Upper lobe of right lung (tissue), 1 donor: ENCODE data around the gene UBR1. TPM values are rescaled to one million over a fixed set of nuclear protein-coding genes. Genes with fewer than 3 reads are reported as not detected.
"Not testable (repeated sequence)": the region's sequence is repeated elsewhere in the genome, so short reads cannot be mapped to it uniquely, and the experiment has no call there.

Experiments
- ATAC-seq: fragments of 200-7000 bp; cut with Tn5 transposase; one replicate; pipeline ENCODE4 v1.9.1; 2020; ENCODE audit warnings: mild to moderate bottlenecking, moderate library complexity
- DNase-seq: peaks from one replicate; pipeline ENCODE4 v3.0.0-alpha.2; 2020
- H3K27ac ChIP-seq: fragments of 200-600 bp; one replicate; pipeline ENCODE4 v1.8.0; 2022
- H3K27me3 ChIP-seq: fragments of 200-600 bp; one replicate; pipeline ENCODE4 v1.8.0; 2022; ENCODE audit warnings: mild to moderate bottlenecking
- H3K36me3 ChIP-seq: fragments of 200-600 bp; one replicate; pipeline ENCODE4 v1.8.0; 2022
- H3K4me1 ChIP-seq: fragments of 200-600 bp; one replicate; pipeline ENCODE4 v1.8.0; 2022
- H3K4me3 ChIP-seq: fragments of 200-600 bp; one replicate; pipeline ENCODE4 v1.8.0; 2022; ENCODE audit warnings: mild to moderate bottlenecking
- H3K9me3 ChIP-seq: fragments of 200-600 bp; one replicate; pipeline ENCODE4 v1.8.0; 2022
- intact Hi-C: fragments of 100-400 bp; cut with DNase I; formaldehyde crosslinking; loops from one replicate; pipeline ENCODE4 v1.11.0; 2022
- total RNA-seq: library from RNA; stranded (reverse); fragmentation: NEBNext Ultra II Directional; extraction: Animal tissue kit (Norgen Biotek cat#: 25700); gene quantifications from one replicate; pipeline ENCODE4 v1.2.1, GENCODE V29; 2021
- TF ChIP-seq, protein P1 (sequence below): fragments of 200-600 bp; IDR thresholded peaks from one replicate; pipeline ENCODE4 v1.8.0; 2022; ENCODE audit warnings: antibody characterized with exemption
- donor health status: DM: no; HTN: yes; CAD: no; lungs with severe emphysema.

The UBR1 gene
- total RNA-seq, 1 donor from 2014 or later = 37.9 TPM

- Histone ChIP-seq H3K36me3 (no peaks in the 10 kb centered on the region), H3K4me3 (no peak overlapping the region), H3K27me3 (no peaks in the 10 kb centered on the region), H3K9me3 (no peaks in the 10 kb centered on the region), H3K27ac (no peak overlapping the region), H3K4me1 (peaks cover 11% of the 10 kb centered on the region)
- TF ChIP-seq, protein P1, sequence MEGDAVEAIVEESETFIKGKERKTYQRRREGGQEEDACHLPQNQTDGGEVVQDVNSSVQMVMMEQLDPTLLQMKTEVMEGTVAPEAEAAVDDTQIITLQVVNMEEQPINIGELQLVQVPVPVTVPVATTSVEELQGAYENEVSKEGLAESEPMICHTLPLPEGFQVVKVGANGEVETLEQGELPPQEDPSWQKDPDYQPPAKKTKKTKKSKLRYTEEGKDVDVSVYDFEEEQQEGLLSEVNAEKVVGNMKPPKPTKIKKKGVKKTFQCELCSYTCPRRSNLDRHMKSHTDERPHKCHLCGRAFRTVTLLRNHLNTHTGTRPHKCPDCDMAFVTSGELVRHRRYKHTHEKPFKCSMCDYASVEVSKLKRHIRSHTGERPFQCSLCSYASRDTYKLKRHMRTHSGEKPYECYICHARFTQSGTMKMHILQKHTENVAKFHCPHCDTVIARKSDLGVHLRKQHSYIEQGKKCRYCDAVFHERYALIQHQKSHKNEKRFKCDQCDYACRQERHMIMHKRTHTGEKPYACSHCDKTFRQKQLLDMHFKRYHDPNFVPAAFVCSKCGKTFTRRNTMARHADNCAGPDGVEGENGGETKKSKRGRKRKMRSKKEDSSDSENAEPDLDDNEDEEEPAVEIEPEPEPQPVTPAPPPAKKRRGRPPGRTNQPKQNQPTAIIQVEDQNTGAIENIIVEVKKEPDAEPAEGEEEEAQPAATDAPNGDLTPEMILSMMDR = no peak
- ATAC-seq = no peak
- no peak for DNase-seq
- intact Hi-C loops = no loop called here
Observed at GRCh38 chr15:42914728-42915497, 190.9 kb downstream of the UBR1 start.

DNA sequence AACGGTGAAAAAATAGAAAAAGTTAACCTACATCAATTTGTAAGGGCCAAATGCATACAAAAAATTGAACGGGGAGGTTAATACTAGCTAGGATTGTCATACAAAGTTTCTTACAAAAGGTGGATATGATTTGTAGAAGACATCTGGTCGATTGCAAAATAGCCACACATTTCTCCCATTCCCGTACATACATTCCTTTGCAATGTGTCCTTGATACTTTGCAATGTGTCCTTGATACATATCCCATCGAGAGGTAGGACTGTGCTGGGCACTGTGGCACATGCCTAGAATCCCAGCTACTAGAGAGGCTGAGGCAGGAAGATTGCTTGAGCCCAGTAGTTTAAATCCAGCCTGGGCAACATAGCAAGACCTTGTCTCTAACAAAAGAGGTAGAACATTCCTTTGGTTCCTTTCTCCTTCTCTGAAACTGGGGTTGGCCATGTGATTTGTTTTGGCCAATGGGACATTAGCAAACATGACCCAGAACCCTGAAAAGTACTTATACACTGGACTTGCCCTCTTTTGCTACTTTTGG, 194.7 kb downstream of the UBR1 start:
- H3K27me3 ChIP-seq = no peaks in the 10 kb centered on the region
- H3K27ac ChIP-seq = no peak overlapping the region
- no peak overlapping the region for H3K4me3 ChIP-seq
- H3K36me3 ChIP-seq = no peaks in the 10 kb centered on the region
- no peak for ATAC-seq
- H3K9me3 ChIP-seq = no peaks in the 10 kb centered on the region
- intact Hi-C loops = no loop called here
- no peak for DNase-seq
- no peaks in the 10 kb centered on the region for H3K4me1 ChIP-seq
- TF ChIP-seq, protein P1 = no peak

- Histone ChIP-seq H3K27me3 (no peaks in the 10 kb centered on the region), H3K36me3 (no peaks in the 10 kb centered on the region), H3K4me3 (no peak overlapping the region), H3K9me3 (no peaks in the 10 kb centered on the region), H3K4me1 (no peaks in the 10 kb centered on the region), H3K27ac (no peak overlapping the region)
- TF ChIP-seq, protein P1 = no peak
- ATAC-seq (no peak), DNase-seq (no peak)
- intact Hi-C loops = no loop called here
Observed at GRCh38 chr15:42908538-42908937, 197.3 kb downstream of the UBR1 start.

DNA sequence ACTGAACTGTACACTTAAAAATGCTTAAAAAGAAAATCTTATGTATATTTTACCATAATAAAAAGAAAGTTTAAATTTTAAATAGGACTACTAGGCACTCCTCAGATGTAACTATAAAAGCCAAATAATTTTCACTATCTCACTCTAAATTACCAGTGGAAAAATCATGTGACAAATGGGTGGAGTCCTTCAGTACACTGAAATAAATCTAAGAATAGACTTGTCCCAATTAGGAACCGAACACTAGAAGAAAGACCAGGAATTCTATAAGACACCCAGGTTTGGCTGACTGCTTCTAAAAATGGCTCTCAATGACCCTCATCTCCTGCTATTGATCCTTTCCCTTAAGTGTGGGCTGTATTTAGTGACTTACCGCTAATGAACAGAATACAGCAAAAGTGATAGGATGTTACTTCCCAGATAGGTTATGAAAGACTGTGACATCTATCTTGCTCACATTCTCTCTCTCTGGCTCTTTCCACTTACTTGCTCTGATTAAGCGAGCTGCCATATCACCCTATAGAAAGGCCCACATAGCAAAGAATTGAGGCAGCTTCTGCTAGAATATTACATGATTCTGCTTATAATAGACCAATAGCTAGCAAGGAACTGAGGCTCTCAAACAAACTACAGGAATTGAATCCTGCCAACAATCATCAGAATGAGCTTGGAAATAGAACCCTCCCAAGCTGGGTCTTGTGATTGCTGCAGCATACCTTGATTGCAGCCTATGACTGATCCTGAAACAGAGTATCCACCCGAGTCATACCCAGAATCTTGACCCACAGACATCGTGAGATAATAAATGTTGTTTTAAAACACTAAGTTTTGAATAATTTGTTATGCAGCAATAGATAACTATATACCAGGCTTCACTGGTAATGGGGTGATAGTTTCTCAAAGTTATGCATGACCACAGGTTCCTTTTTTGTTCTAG, 202.2 kb downstream of the UBR1 start:
- Histone ChIP-seq H3K27me3 (no peaks in the 10 kb centered on the region), H3K9me3 (no peaks in the 10 kb centered on the region), H3K4me3 (no peak overlapping the region), H3K36me3 (no peaks in the 10 kb centered on the region), H3K4me1 (no peaks in the 10 kb centered on the region), H3K27ac (no peak overlapping the region)
- DNase-seq (no peak), ATAC-seq (no peak)
- intact Hi-C loops = no loop called here
- TF ChIP-seq, protein P1 = no peak

- intact Hi-C loops, H3K4me1 ChIP-seq, H3K36me3 ChIP-seq, DNase-seq, H3K27ac ChIP-seq, H3K9me3 ChIP-seq, H3K27me3 ChIP-seq, H3K4me3 ChIP-seq, ATAC-seq: not testable (repeated sequence)
Observed at GRCh38 chr15:42893911-42894310, 211.9 kb downstream of the UBR1 start.

Other genes starting within 250 kb of the UBR1 start
- 19.1 TPM for gene TTBK2, start 185.3 kb downstream of the UBR1 start, total RNA-seq
- 28.1 TPM for gene TMEM62, start 27.5 kb upstream of the UBR1 start, total RNA-seq
- 57.9 TPM for gene CCNDBP1, start 79.4 kb upstream of the UBR1 start, total RNA-seq
- not detected for gene EPB42, start 115.0 kb upstream of the UBR1 start, total RNA-seq
- gene TGM5, start 160.9 kb upstream of the UBR1 start, total RNA-seq = not detected
- not detected for gene TGM7, start 196.2 kb upstream of the UBR1 start, total RNA-seq
- 8.1 TPM for gene LCMT2, start 224.5 kb upstream of the UBR1 start, total RNA-seq